Body of pancreas (tissue), 4 donors: Measurements from ENCODE around the gene MGMT. TPM values are rescaled to one million over a fixed set of nuclear protein-coding genes. Genes with fewer than 3 reads are reported as not detected.

Experiments
- ATAC-seq: fragments of 150-250 bp; one replicate; pipeline ENCODE4 v1.9.1; 2016
- DNase-seq, 4 donors: peaks; one replicate each; pipeline ENCODE4 v3.0.0-alpha.2; 2019
- H3K27ac ChIP-seq, 4 donors: fragments of 200-600 bp; sonication (generic); 1 replicate in 3 of 4; 2 replicates in 1 of 4; pipeline versions ENCODE4 v1.5.1 to v1.6.1; 2016 to 2019; ENCODE audit warnings: mild to moderate bottlenecking in 1 of 4, mixed read lengths in 1 of 4, moderate library complexity in 1 of 4
- H3K27me3 ChIP-seq, 2 donors: fragments of 200-600 bp; sonication (generic); one replicate each; pipeline ENCODE4 v1.6.0; 2016; ENCODE audit warnings: mild to moderate bottlenecking in 1 of 2
- H3K36me3 ChIP-seq, 2 donors: fragments of 200-600 bp; sonication (generic); replicated peaks in 1 of 2; 2 replicates each; pipeline ENCODE4 v1.5.1; 2016; ENCODE audit warnings: low read depth in 2 of 2; ENCODE audit not compliant: insufficient read depth in 1 of 2
- H3K4me1 ChIP-seq: fragments of 200-600 bp; sonication (generic); one replicate; pipeline ENCODE4 v1.6.0; 2016
- H3K4me3 ChIP-seq, 2 donors: fragments of 200-600 bp; sonication (generic); 1 replicate in 1 of 2; 2 replicates in 1 of 2; pipeline ENCODE4 v1.5.1; 2016 to 2019
- H3K9me3 ChIP-seq, 3 donors: fragments of 200-600 bp; sonication (generic); 1 replicate in 2 of 3; 2 replicates in 1 of 3; pipeline ENCODE4 v1.5.1; 2016
- CTCF ChIP-seq, 7 experiments: fragments of 450-650 bp in 4 of 7; fragments of 200-600 bp in 3 of 7; sonication (generic) in 3 of 7; IDR thresholded peaks; one replicate each; pipeline ENCODE4 v1.5.1; 2016 to 2019; ENCODE audit warnings: antibody characterized with exemption in 7 of 7
- POLR2A ChIP-seq, 3 donors: fragments of 450-650 bp; IDR thresholded peaks; one replicate each; pipeline ENCODE4 v1.6.1; 2016; ENCODE audit warnings: antibody characterized with exemption in 3 of 3, mild to moderate bottlenecking in 2 of 3
- WGBS, 2 donors: methylation state at CpG; one replicate each; pipeline ENCODE4 v1.1.5; 2017; 5-methylcytosine and 5-hydroxymethylcytosine counted together
- intact Hi-C: fragments of 100-400 bp; cut with DNase I; formaldehyde crosslinking; loops from one replicate; pipeline ENCODE4 v1.15.1; 2023
- total RNA-seq, 2 donors: library from RNA; depleted of rRNA; stranded (reverse); fragments of >200 nt; gene quantifications; one replicate each; pipeline ENCODE4 v1.1.0, GENCODE V29; 2016

Gene MGMT
- total RNA-seq, 2 donors from 2014 or later: 13.7 to 25.4 TPM

GRCh38 chr10:129706081-129706480 lies 239.0 kb downstream of the MGMT start:
- no peak overlapping the region for H3K27ac ChIP-seq
- intact Hi-C loops: no loop called here
- no peaks in the 10 kb centered on the region for H3K9me3 ChIP-seq
- H3K36me3 ChIP-seq: no peaks in the 10 kb centered on the region
- TF ChIP-seq POLR2A (IDR thresholded peaks at IDR 0.05) (no peak), CTCF (IDR thresholded peaks at IDR 0.05) (no peak)
- H3K4me1 ChIP-seq: no peaks in the 10 kb centered on the region
- H3K27me3 ChIP-seq: no peaks in the 10 kb centered on the region
- H3K4me3 ChIP-seq: no peak overlapping the region
- WGBS, 2 donors: 94 to 99% methylated on average over 16 to 19 of the region's 19 CpGs
- ATAC-seq (no peak), DNase-seq (no peak)

DNA sequence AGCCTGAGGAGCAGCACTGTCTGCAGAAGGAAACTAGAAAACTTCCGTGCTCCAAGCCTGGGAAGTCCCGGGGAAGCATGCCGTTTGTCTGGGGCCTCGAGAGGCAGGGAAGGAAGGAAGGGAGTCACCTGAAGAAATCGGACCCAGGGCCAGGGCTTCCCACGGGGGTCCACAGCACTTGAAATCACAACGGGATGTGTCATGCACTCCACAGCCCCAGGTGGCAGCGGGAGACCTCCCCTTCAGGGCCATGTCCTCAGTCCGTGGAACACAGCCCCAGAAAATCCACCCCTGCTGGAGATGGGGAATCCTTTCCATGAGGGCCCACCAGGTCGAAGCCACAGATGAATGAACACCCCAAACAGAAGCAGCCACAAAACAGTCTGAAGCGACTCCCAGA lies 239.5 kb downstream of the MGMT start:
- Histone ChIP-seq H3K27me3 (no peaks in the 10 kb centered on the region), H3K4me3 (no peak overlapping the region), H3K27ac (no peak overlapping the region), H3K36me3 (no peaks in the 10 kb centered on the region), H3K9me3 (no peaks in the 10 kb centered on the region), H3K4me1 (no peaks in the 10 kb centered on the region)
- intact Hi-C loops: no loop called here
- no peak for DNase-seq
- 89 to 95% methylated on average over 10 to 11 of the region's 11 CpGs for WGBS, 2 donors
- TF ChIP-seq POLR2A (IDR thresholded peaks at IDR 0.05) (no peak), CTCF (IDR thresholded peaks at IDR 0.05) (no peak)
- no peak for ATAC-seq

- H3K27me3 ChIP-seq: no peaks in the 10 kb centered on the region
- 69 to 70% methylated on average over 36 to 37 of the region's 37 CpGs for WGBS, 2 donors
- no peaks in the 10 kb centered on the region for H3K9me3 ChIP-seq
- DNase-seq (peak in 3 of 4 donors; percentile 31 to 45 (median 43)), ATAC-seq (peak; percentile 48)
- no peaks in the 10 kb centered on the region for H3K36me3 ChIP-seq
- no peak overlapping the region for H3K4me3 ChIP-seq
- intact Hi-C loops: no loop called here
- TF ChIP-seq POLR2A (IDR thresholded peaks at IDR 0.05) (no peak), CTCF (IDR thresholded peaks at IDR 0.05) (no peak)
- H3K27ac ChIP-seq: no peak overlapping the region
- H3K4me1 ChIP-seq: no peaks in the 10 kb centered on the region
These were observed 240.7 kb downstream of the MGMT start for GRCh38 chr10:129707406-129708388.

GRCh38 chr10:129709101-129709500 lies 242.1 kb downstream of the MGMT start:
- no peak for TF ChIP-seq POLR2A (IDR thresholded peaks at IDR 0.05)
- TF ChIP-seq CTCF (IDR thresholded peaks at IDR 0.05): no peak
- ATAC-seq (no peak), DNase-seq (no peak)
- no peak overlapping the region for H3K27ac ChIP-seq
- intact Hi-C loops: no loop called here
- H3K27me3 ChIP-seq: no peaks in the 10 kb centered on the region
- H3K9me3 ChIP-seq: no peaks in the 10 kb centered on the region
- no peak overlapping the region for H3K4me3 ChIP-seq
- no peaks in the 10 kb centered on the region for H3K36me3 ChIP-seq
- no peaks in the 10 kb centered on the region for H3K4me1 ChIP-seq
- 91 to 100% methylated on average over 3 to 7 of the region's 7 CpGs for WGBS, 2 donors
